T-cell (primary cell): ENCODE measurements around the gene MYO1H. TPM values are rescaled to one million over a fixed set of nuclear protein-coding genes. Genes with fewer than 3 reads are reported as not detected.
A peak's percentile ranks its signal among the peaks of the same experiment; 100 is the strongest.

Experiments
- ATAC-seq, 4 experiments: fragments of 200-7000 bp in 3 of 4; fragments of 150-1000 bp in 1 of 4; cut with Tn5 transposase; replicated peaks in 1 of 4; 1 replicate in 3 of 4; 2 replicates in 1 of 4; pipeline ENCODE4 v1.10.0; 2021; ENCODE audit warnings: moderate library complexity in 3 of 4, mild to moderate bottlenecking in 2 of 4, moderate number of reproducible peaks in 1 of 4
- CTCF ChIA-PET, 2 donors: fragments of 300-600 bp; sonication (Branson Sonifier 250); formaldehyde crosslinking; loops; one replicate each; lab custom pipeline; 2022; ENCODE audit warnings: antibody characterized with exemption in 2 of 2; lab: Charles Lee
- POLR2A ChIA-PET, 2 donors: fragments of 300-600 bp; sonication (Branson Sonifier 250); formaldehyde crosslinking; loops; one replicate each; lab custom pipeline; 2022; ENCODE audit warnings: antibody characterized with exemption in 2 of 2; lab: Charles Lee
- DNase-seq, 35 experiments: peaks; one replicate each; pipeline versions ENCODE4 v3.0.0 to v3.0.0-alpha.2; 2013 to 2023
- H3K27ac ChIP-seq: one replicate; pipeline ENCODE4 v1.5.1; 2013; ENCODE audit warnings: low read length
- H3K27me3 ChIP-seq, 2 experiments: replicated peaks in 1 of 2; 1 replicate in 1 of 2; 2 replicates in 1 of 2; pipeline versions ENCODE4 v1.6.1 to v1.7.0; 2013; ENCODE audit warnings: low read length in 1 of 2, mixed read lengths in 1 of 2; ENCODE audit not compliant: control insufficient read depth in 2 of 2, insufficient read depth in 2 of 2; ENCODE audit errors: extremely low read depth in 1 of 2
- H3K36me3 ChIP-seq, 2 donors: 1 replicate in 1 of 2; 2 replicates in 1 of 2; pipeline versions ENCODE4 v1.6.1 to v1.7.0; 2013; ENCODE audit warnings: low read length in 1 of 2; ENCODE audit not compliant: control insufficient read depth in 2 of 2, insufficient read depth in 1 of 2; ENCODE audit errors: extremely low read depth in 1 of 2
- H3K4me1 ChIP-seq, 2 experiments: 1 replicate in 1 of 2; 2 replicates in 1 of 2; pipeline versions ENCODE4 v1.6.1 to v1.7.0; 2013; ENCODE audit warnings: low read length in 2 of 2, mixed read lengths in 1 of 2; ENCODE audit not compliant: insufficient read depth in 2 of 2, control insufficient read depth in 1 of 2; ENCODE audit errors: extremely low read depth in 1 of 2
- H3K4me3 ChIP-seq, 2 donors: 1 replicate in 1 of 2; 2 replicates in 1 of 2; pipeline versions ENCODE4 v1.5.1 to v1.7.0; 2013; ENCODE audit warnings: mild to moderate bottlenecking in 2 of 2, low read length in 1 of 2, moderate library complexity in 1 of 2; ENCODE audit not compliant: control insufficient read depth in 1 of 2; ENCODE audit errors: extremely low read depth in 1 of 2
- H3K9me3 ChIP-seq: 2 replicates; pipeline ENCODE4 v1.7.0; 2013
- H3K27ac Mint-ChIP-seq, 2 donors: one replicate each; pipeline ENCODE4 v1.8.0; 2020 to 2021; ENCODE audit warnings: mild to moderate bottlenecking in 2 of 2, mixed read lengths in 2 of 2
- H3K27me3 Mint-ChIP-seq, 2 donors: one replicate each; pipeline ENCODE4 v1.8.0; 2021 to 2022; ENCODE audit warnings: mixed read lengths in 2 of 2
- H3K36me3 Mint-ChIP-seq: one replicate; pipeline ENCODE4 v1.8.0; 2021; ENCODE audit warnings: mixed read lengths
- H3K4me1 Mint-ChIP-seq, 3 donors: one replicate each; pipeline ENCODE4 v1.8.0; 2020 to 2022; ENCODE audit warnings: mixed read lengths in 3 of 3, mild to moderate bottlenecking in 1 of 3
- H3K4me3 Mint-ChIP-seq, 3 donors: one replicate each; pipeline ENCODE4 v1.8.0; 2020 to 2022; ENCODE audit warnings: mild to moderate bottlenecking in 3 of 3, mixed read lengths in 3 of 3, moderate library complexity in 3 of 3
- H3K9me3 Mint-ChIP-seq, 3 donors: one replicate each; pipeline ENCODE4 v1.8.0; 2020 to 2022; ENCODE audit warnings: mixed read lengths in 3 of 3
- WGBS: methylation state at CpG from one replicate; pipeline ENCODE4 v1.1.5; 2013; ENCODE audit warnings: missing lambda C conversion rate; ENCODE audit not compliant: insufficient coverage; 5-methylcytosine and 5-hydroxymethylcytosine counted together
- total RNA-seq, 35 experiments: library from RNA in 6 of 35; stranded (reverse) in 6 of 35; fragments of 120-200 nt in 1 of 35; gene quantifications; one replicate each; pipeline versions ENCODE4 v1.2.1 to v1.2.4 and lab custom pipeline; 2013 to 2026

The MYO1H gene
- total RNA-seq, 5 donors from 2014 or later (not counting 1 experiment from before 2014, with no cell fraction given) = not detected

DNA sequence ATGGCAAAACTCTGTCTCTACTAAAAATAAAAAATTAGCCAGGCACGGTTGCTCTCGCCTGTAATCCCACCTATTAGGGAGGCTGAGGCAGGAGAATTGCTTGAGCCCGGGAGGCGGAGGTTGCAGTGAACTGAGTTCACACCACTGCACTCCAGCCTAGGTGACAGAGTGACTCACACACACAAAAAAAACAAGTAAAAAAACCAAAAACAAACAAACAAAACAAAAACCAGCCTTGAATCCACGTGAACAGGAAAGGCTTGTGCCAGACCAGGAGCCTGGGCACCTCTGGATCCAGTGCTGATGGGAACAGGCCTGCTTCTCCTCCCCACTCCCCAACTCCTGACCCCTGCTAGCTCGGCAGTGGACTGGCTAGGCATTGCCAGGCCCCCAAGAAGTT lies 42.2 kb upstream of the MYO1H start:
- H3K27ac Mint-ChIP-seq = no peak overlapping the region
- H3K36me3 Mint-ChIP-seq = no peaks in the 10 kb centered on the region
- CTCF ChIA-PET = interaction anchor here in 1 of 2 donors (1.0 kb wide), 1 partner anchor 84 kb away, joined by 4 read pairs; no protein-coding TSS in a partner anchor
- no peaks in the 10 kb centered on the region for H3K9me3 ChIP-seq
- ATAC-seq (no peak), DNase-seq (no peak)
- H3K9me3 Mint-ChIP-seq = no peaks in the 10 kb centered on the region
- no peak overlapping the region for H3K4me3 Mint-ChIP-seq
- 83% methylated on average over 4 of the region's 6 CpGs for WGBS
- H3K4me1 ChIP-seq = peaks cover 0 to 13% of the 10 kb centered on the region in 2 experiments
- H3K27me3 ChIP-seq = peaks cover 19 to 62% of the 10 kb centered on the region in 2 experiments
- H3K4me1 Mint-ChIP-seq = peaks cover 4 to 12% (median 5%) of the 10 kb centered on the region in 3 donors
- H3K4me3 ChIP-seq = no peak overlapping the region
- POLR2A ChIA-PET = no interaction called here
- H3K27ac ChIP-seq = no peak overlapping the region
- H3K27me3 Mint-ChIP-seq = peaks cover 56 to 67% of the 10 kb centered on the region in 2 donors
- H3K36me3 ChIP-seq = no peaks in the 10 kb centered on the region

DNA sequence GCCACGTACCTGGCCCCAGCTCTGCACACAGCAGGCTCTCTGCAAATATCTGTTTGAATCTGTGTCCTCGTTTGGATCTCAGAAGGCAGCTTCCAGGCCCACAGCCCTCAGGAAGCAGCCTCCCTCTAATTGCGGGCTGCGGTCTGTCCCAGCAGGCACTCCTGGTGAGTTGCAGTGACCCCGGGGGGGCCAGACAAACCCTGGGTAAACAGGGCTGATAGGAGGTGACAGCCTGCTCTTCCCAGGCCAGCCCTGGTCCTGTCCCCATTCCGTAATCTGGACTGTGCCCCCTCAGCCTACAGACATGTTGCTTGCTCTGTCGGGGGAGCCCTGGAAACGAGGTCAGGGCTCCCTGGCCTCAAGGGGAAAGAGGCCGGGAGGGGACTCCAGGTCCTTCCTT lies 40.6 kb upstream of the MYO1H start:
- peaks cover 58 to 73% of the 10 kb centered on the region in 2 donors for H3K27me3 Mint-ChIP-seq
- ChIA-PET CTCF (no interaction called here), POLR2A (no interaction called here)
- Histone ChIP-seq H3K4me1 (peaks cover 0 to 13% of the 10 kb centered on the region in 2 experiments), H3K9me3 (no peaks in the 10 kb centered on the region), H3K36me3 (no peaks in the 10 kb centered on the region), H3K27ac (no peak overlapping the region), H3K4me3 (no peak overlapping the region), H3K27me3 (peaks cover 25 to 57% of the 10 kb centered on the region in 2 experiments)
- DNase-seq (no peak), ATAC-seq (no peak)
- peaks cover 8 to 15% (median 10%) of the 10 kb centered on the region in 3 donors for H3K4me1 Mint-ChIP-seq
- H3K36me3 Mint-ChIP-seq = no peaks in the 10 kb centered on the region
- WGBS = 54% methylated on average over 9 of the region's 9 CpGs
- H3K27ac Mint-ChIP-seq = no peak overlapping the region
- H3K4me3 Mint-ChIP-seq = peak overlapping the region in 1 of 3 donors; percentile 78
- no peaks in the 10 kb centered on the region for H3K9me3 Mint-ChIP-seq

GRCh38 chr12:109308534-109309380 lies 38.9 kb upstream of the MYO1H start, which contains the start of gene FOXN4:
Gene FOXN4, minus strand, starts transcription at chr12:109309284. Its CDS starts 963 bp downstream, at chr12:109308321.
- H3K27ac ChIP-seq = no peak within 1 kb of the TSS
- no peaks in the 10 kb centered on the region for H3K9me3 Mint-ChIP-seq
- 1% methylated on average over 31 of the region's 43 CpGs for WGBS

DNA sequence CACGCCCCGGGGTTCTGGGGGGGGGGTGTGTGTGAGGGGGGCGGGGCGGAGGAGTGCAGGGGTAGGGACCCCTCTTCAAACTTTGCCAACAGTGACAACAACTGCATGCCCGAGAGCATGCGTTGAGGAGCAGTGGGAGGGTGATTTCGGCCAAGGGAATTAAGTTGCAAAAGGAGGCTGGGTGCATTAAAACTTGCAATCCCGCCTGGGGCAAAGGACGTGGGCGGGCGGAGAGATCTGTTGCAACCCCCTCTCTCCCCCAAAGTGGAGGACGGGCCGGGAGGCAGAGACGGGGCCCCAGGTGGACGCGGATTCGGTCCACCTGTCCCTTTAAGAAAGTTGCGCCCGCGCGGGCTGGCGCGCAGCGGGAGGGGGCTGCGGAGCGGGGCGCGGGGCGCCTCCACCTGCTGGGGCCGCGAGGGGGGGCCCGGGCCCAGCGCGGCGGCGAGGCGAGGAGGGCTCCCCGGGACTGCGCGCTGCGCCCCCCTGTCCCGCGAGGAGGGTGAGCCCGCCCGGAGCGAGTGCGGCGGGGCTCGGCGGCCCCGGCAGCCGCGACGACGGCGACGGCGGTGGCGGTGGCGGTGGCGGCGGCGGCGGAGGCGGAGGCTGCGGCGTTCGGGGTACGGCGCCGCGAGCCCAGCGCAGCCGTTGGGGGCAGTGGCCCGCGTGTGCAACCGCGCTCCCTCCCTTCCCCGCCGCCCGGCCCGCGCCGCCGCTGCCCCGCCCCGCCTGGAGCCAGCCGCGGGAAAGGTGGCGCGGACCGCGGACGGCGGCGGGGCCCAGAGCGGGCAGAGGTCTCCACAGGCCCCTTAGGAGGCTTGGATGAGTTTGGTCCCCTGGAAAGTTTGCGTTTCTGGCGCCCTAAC lies 38.1 kb upstream of the MYO1H start:
- ChIA-PET POLR2A (no interaction called here), CTCF (no interaction called here)
- no peaks in the 10 kb centered on the region for H3K9me3 ChIP-seq
- WGBS = under 1% methylated on average over 84 of the region's 99 CpGs
- H3K36me3 ChIP-seq = no peaks in the 10 kb centered on the region
- H3K27me3 ChIP-seq = peaks cover 31 to 63% of the 10 kb centered on the region in 2 experiments
- H3K4me3 ChIP-seq = peak overlapping the region; percentile 24 to 51
- peaks cover 0 to 13% of the 10 kb centered on the region in 2 experiments for H3K4me1 ChIP-seq
- Mint-ChIP-seq H3K9me3 (no peaks in the 10 kb centered on the region), H3K36me3 (no peaks in the 10 kb centered on the region), H3K27ac (no peak overlapping the region), H3K4me1 (peaks cover 8 to 15% (median 10%) of the 10 kb centered on the region in 3 donors), H3K27me3 (peaks cover 54 to 67% of the 10 kb centered on the region in 2 donors), H3K4me3 (peak overlapping the region; percentile 73 to 91 (median 78))
- H3K27ac ChIP-seq = no peak overlapping the region
- no peak for DNase-seq
- peak; percentile 46 to 61 (median 50) for ATAC-seq

More at GRCh38 chr12:109308534-109309380, 38.9 kb upstream of the MYO1H start, which contains the start of gene FOXN4:
- Mint-ChIP-seq H3K27ac (no peak within 1 kb of the TSS), H3K4me3 (peak within 1 kb of the TSS; percentile 73 to 91 (median 78)), H3K36me3 (no peaks in the 10 kb centered on the region), H3K4me1 (peaks cover 8 to 15% (median 10%) of the 10 kb centered on the region in 3 donors), H3K27me3 (peaks cover 57 to 71% of the 10 kb centered on the region in 2 donors)
- ChIA-PET CTCF (no interaction called here), POLR2A (no interaction called here)
- Histone ChIP-seq H3K4me3 (peak within 1 kb of the TSS; percentile 24 to 51), H3K4me1 (peaks cover 0 to 13% of the 10 kb centered on the region in 2 experiments), H3K36me3 (no peaks in the 10 kb centered on the region), H3K27me3 (peaks cover 31 to 64% of the 10 kb centered on the region in 2 experiments), H3K9me3 (no peaks in the 10 kb centered on the region)
- DNase-seq = no peak
- ATAC-seq = no peak

- H3K9me3 ChIP-seq = no peaks in the 10 kb centered on the region
- peak in 2 of 4 experiments; percentile 16 to 36 for ATAC-seq
- Mint-ChIP-seq H3K4me1 (peaks cover 8 to 15% (median 10%) of the 10 kb centered on the region in 3 donors), H3K9me3 (no peaks in the 10 kb centered on the region), H3K27me3 (peaks cover 54 to 66% of the 10 kb centered on the region in 2 donors), H3K27ac (no peak overlapping the region), H3K4me3 (peak overlapping the region; percentile 68 to 91 (median 74)), H3K36me3 (no peaks in the 10 kb centered on the region)
- H3K4me3 ChIP-seq = peak overlapping the region; percentile 24 to 44
- peak in 1 of 35 experiments; percentile 3 for DNase-seq
- WGBS = 3% methylated on average over 28 of the region's 33 CpGs
- H3K27me3 ChIP-seq = peaks cover 31 to 57% of the 10 kb centered on the region in 2 experiments
- H3K27ac ChIP-seq = no peak overlapping the region
- no peaks in the 10 kb centered on the region for H3K36me3 ChIP-seq
- POLR2A ChIA-PET = no interaction called here
- peaks cover 0 to 13% of the 10 kb centered on the region in 2 experiments for H3K4me1 ChIP-seq
- CTCF ChIA-PET = no interaction called here
Measured at GRCh38 chr12:109310247-109311125, 37.2 kb upstream of the MYO1H start.
